ENCODE data around the gene KRI1.

DNA sequence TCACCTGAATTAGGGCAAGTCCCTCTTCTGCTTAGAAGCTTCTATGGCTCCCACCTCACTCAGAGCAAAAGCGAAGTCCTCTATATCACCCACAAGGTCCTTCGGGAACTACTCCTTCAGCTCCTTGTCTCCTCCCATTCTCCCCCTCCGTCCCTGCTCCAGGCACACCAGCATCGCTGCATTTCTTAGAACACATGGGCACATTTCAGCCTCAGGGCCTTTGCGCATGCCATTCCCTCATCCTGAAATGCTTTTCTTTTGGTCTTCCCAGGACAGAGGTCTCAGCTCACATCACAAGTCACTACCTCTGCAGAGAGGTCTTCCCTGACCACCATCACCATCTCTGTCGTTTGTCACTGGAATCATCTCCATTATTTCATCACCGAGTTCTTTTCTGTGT is 52.6 kb downstream of the KRI1 start:
- TF ChIP-seq, protein P1, sequence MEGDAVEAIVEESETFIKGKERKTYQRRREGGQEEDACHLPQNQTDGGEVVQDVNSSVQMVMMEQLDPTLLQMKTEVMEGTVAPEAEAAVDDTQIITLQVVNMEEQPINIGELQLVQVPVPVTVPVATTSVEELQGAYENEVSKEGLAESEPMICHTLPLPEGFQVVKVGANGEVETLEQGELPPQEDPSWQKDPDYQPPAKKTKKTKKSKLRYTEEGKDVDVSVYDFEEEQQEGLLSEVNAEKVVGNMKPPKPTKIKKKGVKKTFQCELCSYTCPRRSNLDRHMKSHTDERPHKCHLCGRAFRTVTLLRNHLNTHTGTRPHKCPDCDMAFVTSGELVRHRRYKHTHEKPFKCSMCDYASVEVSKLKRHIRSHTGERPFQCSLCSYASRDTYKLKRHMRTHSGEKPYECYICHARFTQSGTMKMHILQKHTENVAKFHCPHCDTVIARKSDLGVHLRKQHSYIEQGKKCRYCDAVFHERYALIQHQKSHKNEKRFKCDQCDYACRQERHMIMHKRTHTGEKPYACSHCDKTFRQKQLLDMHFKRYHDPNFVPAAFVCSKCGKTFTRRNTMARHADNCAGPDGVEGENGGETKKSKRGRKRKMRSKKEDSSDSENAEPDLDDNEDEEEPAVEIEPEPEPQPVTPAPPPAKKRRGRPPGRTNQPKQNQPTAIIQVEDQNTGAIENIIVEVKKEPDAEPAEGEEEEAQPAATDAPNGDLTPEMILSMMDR (IDR thresholded peaks at IDR 0.05): no peak
- no peak for TF ChIP-seq POLR2A (IDR thresholded peaks at IDR 0.05)
